Measurements from ENCODE around the gene FAM83C. TPM values are rescaled to one million over a fixed set of nuclear protein-coding genes. Genes with fewer than 3 reads are reported as not detected.

The FAM83C gene
- total RNA-seq, 1 donor from 2014 or later: not detected

GRCh38 chr20:35307666-35308653, 15.7 kb upstream of the FAM83C start:
- Histone ChIP-seq H3K9me3 (no peaks in the 10 kb centered on the region), H3K4me1 (no peaks in the 10 kb centered on the region), H3K27me3 (no peaks in the 10 kb centered on the region), H3K4me3 (no peak overlapping the region), H3K27ac (peak overlapping the region; percentile 36), H3K36me3 (peaks cover 6% of the 10 kb centered on the region)
- TF ChIP-seq CTCF (IDR thresholded peaks at IDR 0.05): no peak
- ATAC-seq: no peak
- intact Hi-C loops (cut with DNase I): no loop called here
- no peak for DNase-seq

- peaks cover 6% of the 10 kb centered on the region for H3K36me3 ChIP-seq
- H3K9me3 ChIP-seq: no peaks in the 10 kb centered on the region
- ATAC-seq (peak; percentile 77), DNase-seq (no peak)
- H3K27me3 ChIP-seq: no peaks in the 10 kb centered on the region
- no peak overlapping the region for H3K4me3 ChIP-seq
- H3K27ac ChIP-seq: peak overlapping the region; percentile 36
- TF ChIP-seq CTCF (IDR thresholded peaks at IDR 0.05): peak; percentile 63
- intact Hi-C loops (cut with DNase I): no loop called here
- H3K4me1 ChIP-seq: no peaks in the 10 kb centered on the region
These were observed 14.8 kb upstream of the FAM83C start for GRCh38 chr20:35306931-35307517.

GRCh38 chr20:35305682-35306556, 13.7 kb upstream of the FAM83C start:
- Histone ChIP-seq H3K27ac (peak overlapping the region; percentile 17), H3K4me1 (no peaks in the 10 kb centered on the region), H3K27me3 (no peaks in the 10 kb centered on the region), H3K4me3 (no peak overlapping the region), H3K9me3 (no peaks in the 10 kb centered on the region), H3K36me3 (peaks cover 6% of the 10 kb centered on the region)
- ATAC-seq (peak; percentile 6), DNase-seq (peak; percentile 63)
- intact Hi-C loops (cut with DNase I): no loop called here
- TF ChIP-seq CTCF (IDR thresholded peaks at IDR 0.05): no peak

- peak; percentile 34 for DNase-seq
- H3K4me3 ChIP-seq: no peak overlapping the region
- intact Hi-C loops (cut with DNase I): loop anchor here (5.0 kb wide), 1 partner anchor 137 kb away; no protein-coding TSS in a partner anchor
- no peaks in the 10 kb centered on the region for H3K4me1 ChIP-seq
- no peaks in the 10 kb centered on the region for H3K9me3 ChIP-seq
- no peak overlapping the region for H3K27ac ChIP-seq
- TF ChIP-seq CTCF (IDR thresholded peaks at IDR 0.05): no peak
- ATAC-seq: no peak
- peaks cover 6% of the 10 kb centered on the region for H3K36me3 ChIP-seq
- H3K27me3 ChIP-seq: no peaks in the 10 kb centered on the region
These were observed 12.7 kb upstream of the FAM83C start for GRCh38 chr20:35304956-35305355.

GRCh38 chr20:35303735-35304491, 11.7 kb upstream of the FAM83C start:
- Histone ChIP-seq H3K4me1 (no peaks in the 10 kb centered on the region), H3K27me3 (no peaks in the 10 kb centered on the region), H3K27ac (no peak overlapping the region), H3K36me3 (peaks cover 6% of the 10 kb centered on the region), H3K9me3 (no peaks in the 10 kb centered on the region), H3K4me3 (no peak overlapping the region)
- TF ChIP-seq CTCF (IDR thresholded peaks at IDR 0.05): peak; percentile 94
- ATAC-seq (peak; percentile 87), DNase-seq (peak; percentile 76)
- intact Hi-C loops (cut with DNase I): loop anchor here (5.0 kb wide), 1 partner anchor 138 kb away; no protein-coding TSS in a partner anchor
